VCaP (cell line): ENCODE results near the gene DGCR8.
"Not testable (repeated sequence)": the region's sequence is repeated elsewhere in the genome, so short reads cannot be mapped to it uniquely, and the experiment has no call there.

Experiments used
- H3K27ac ChIP-seq: fragments of 450-650 bp; 2 replicates; pipeline ENCODE4 v1.5.1; 2017
- TF ChIP-seq, protein P1 (sequence below): fragments of 450-650 bp; conservative IDR thresholded peaks from 2 replicates; pipeline ENCODE4 v1.5.1; 2017; ENCODE audit warnings: mild to moderate bottlenecking, moderate library complexity

Gene DGCR8

DNA sequence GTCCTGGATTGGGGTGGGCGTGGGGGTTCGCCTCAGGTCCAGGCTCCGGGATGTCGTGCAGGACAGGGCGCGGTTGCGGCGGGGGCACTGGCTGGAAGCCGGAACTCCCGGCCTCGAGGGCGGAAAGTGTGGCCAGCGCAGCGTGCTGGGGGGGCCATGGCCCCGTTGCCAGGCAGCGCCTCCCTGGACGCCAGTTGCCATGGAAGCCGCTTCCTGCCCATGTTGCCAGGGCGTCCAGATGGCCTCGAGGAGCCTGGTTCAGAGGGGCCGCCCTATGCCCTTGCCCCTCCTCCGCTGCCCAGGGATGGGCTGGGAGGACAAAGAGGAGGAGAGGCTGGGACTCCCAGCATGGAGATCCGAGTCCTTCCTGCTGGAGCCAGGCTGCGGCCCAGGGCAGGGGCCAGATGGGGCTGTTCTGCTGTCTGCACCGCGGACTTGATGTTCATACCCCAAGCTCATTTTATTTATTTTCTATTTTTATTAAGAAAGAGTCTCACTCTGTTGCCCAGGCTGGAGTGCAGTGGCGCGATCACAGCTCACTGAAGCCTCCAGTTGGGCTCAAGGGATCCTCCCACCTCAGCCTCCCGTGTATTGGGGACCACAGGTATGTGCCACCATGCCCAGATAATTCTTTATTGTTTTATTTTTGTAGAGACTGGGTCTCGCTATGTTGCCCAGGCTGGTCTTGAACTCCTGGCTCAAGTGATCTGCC, 75.4 kb downstream of the DGCR8 start:
- peak overlapping the region; percentile 63; the same call in 1 of the 2 replicates for H3K27ac ChIP-seq
- TF ChIP-seq, protein P1, sequence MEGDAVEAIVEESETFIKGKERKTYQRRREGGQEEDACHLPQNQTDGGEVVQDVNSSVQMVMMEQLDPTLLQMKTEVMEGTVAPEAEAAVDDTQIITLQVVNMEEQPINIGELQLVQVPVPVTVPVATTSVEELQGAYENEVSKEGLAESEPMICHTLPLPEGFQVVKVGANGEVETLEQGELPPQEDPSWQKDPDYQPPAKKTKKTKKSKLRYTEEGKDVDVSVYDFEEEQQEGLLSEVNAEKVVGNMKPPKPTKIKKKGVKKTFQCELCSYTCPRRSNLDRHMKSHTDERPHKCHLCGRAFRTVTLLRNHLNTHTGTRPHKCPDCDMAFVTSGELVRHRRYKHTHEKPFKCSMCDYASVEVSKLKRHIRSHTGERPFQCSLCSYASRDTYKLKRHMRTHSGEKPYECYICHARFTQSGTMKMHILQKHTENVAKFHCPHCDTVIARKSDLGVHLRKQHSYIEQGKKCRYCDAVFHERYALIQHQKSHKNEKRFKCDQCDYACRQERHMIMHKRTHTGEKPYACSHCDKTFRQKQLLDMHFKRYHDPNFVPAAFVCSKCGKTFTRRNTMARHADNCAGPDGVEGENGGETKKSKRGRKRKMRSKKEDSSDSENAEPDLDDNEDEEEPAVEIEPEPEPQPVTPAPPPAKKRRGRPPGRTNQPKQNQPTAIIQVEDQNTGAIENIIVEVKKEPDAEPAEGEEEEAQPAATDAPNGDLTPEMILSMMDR, result no peak

DNA sequence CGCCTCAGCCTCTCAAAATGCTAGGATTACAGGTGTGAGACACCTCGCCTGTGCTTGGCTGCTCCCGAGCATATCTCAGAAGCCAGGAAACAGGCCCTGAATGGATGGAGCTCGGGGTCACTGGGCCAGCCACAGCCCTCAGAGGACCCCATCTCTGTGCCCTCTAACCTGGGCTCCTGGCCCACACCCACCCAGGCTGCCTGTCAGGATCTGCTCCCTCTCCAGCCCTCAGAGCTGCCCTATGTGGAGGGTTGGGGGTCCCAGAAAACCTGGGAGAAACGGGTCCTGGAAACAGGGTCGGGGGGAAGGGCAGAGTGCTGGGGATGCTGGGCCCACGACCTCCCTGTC, 76.0 kb downstream of the DGCR8 start:
- TF ChIP-seq, protein P1, result no peak

DNA sequence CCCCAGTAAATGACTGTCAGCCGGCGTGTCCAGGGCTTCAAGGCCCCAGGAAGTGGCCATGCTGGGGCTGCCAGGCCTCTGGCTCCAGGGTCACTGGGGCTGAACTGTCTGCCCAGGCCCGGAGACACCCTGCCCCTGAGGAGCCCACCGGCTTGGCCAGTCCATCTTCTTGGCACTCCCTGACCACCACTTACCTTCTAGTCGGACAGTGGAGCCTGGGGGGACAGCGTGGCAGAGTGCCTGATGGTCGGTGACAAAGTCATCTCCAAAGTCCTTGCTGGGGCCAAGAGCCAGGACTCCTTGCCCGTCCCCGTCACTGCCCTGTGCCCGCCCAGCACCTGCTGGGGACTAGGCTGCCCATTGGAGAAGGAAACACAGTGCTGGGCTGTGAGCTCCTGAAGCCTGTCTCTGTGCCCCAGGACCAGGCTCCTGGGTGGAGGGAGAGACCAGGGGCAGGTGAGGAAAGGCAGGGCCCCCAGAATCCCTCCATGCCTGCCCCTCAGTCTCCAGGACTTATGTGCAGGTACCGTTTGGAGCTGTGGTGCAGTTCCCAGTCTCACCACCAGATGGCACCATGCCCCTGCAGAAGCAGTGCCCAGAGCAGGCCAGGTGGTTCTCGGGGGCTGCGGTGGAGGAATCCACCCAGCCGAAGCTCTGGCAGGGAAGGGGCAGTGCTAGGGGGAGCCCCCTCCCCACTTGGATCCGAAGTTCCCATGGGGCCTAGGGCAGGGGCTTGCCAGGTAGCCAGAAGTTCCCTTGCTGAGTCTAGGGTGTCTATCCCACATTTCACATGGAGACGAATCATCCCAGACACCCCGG, 76.8 kb downstream of the DGCR8 start:
- no peak overlapping the region; the same call in 1 of the 2 replicates for H3K27ac ChIP-seq
- TF ChIP-seq, protein P1, result peak; percentile 96

More for the DNA sequence above, 76.0 kb downstream of the DGCR8 start:
- no peak overlapping the region for H3K27ac ChIP-seq

DNA sequence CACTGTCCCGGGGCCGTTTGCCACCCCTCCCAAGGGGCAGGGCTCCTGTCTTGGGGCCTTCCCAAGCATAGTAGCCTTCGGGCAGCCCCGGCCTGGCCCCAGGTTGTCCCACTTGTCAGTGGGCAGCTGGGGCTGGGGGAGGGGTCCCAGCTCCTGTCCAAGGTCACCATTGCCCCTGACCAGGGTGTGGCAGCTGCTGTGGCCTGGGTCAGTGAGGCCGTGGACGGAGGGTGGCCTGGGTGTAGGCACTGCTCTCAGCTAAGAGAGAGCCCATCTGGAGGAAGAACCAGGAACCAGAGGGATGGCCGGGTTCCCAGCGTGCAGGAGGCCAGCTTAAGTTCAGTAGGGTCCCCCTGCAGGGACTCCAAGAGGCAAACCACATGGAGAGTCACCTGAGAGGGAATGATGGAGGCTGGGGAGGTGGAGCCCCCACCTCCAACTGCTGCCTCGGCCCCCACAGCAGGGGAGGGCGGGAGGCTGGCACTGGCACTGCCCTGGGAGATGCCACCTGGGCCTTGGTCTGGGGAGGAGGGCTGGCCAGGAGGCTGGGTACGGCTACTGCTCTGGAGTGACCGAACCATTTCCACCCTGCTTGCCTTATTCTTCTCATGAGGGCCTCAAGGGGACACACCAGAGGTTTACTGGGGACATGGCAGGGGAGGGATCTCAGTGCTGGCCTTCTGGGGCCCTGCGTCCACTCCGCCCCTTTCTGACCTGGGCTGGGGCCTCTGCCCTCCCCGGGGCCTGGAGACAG, 77.6 kb downstream of the DGCR8 start:
- no peak overlapping the region; the same call in 1 of the 2 replicates for H3K27ac ChIP-seq
- TF ChIP-seq, protein P1, result no peak

DNA sequence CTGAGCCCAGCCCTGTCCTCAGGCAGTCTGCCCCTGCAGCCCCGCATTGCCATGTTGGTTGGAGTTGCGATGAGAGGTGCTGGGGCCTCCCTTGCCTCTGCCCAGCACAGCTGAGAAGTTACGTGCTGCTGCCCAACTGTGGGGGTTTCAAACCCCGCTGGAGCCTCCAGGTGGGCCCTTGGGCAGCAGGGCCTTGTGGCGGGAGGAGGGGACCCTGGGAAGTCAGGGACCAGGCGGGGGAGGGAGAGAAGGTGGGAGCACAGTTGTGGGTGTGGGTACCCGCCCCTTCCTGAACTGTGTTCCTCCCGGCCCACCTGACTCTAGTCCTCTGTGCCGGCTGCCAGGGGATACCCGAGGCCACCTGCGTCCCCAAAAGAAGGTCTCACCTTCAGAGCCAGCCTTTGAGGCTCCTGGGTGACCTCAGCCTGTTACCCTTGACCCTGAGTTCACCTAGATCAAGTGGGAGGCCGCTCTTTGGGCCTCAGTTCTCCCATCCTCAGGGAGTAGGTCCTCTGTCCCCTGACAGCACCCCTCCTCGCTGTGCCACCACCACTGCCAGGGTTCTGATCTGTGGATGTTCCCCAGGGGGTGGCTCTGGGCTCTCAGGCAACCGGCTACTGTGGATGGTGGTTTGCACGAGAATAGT, 78.5 kb downstream of the DGCR8 start:
- no peak overlapping the region for H3K27ac ChIP-seq
- TF ChIP-seq, protein P1, result no peak

DNA sequence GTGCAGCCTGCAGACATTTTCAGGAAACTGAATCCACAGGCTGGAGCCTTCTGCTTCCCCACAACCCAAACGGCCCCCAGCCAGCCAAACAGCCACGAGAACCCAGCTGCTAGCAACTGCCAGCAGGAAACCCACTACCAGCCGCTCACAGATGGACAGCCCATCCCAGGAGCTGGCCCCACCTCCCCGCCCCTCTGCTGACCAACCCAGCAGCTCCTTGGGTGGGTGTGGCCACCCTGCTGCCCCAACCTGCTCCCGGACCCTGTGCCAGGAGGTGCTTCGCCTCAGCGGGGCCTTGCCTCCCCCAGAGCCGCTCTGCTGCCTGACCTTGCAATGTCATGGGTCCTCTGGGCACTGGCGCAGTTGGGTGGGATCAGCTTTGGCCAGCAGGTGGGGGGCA, 79.0 kb downstream of the DGCR8 start:
- TF ChIP-seq, protein P1, result no peak
- no peak overlapping the region for H3K27ac ChIP-seq

DNA sequence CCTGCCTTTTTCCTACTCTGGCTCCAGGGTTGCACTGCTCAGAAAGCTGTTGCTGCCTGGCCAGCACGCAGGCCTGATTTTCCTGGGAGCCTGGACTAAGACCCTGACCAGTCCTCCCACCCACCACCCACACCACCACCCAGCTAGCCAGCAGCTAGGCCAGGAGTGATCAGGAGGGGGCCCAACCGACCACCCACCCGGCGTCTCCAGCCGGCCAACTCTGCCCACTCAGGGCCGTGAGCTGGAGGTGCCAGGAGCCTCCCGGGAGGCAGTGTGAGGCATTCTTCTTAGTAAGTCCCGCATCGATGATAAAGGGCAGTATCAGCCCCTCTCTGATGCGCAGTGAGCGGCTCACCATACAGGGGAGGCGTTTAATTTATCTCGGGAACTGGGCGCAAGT, 79.5 kb downstream of the DGCR8 start:
- H3K27ac ChIP-seq, result not testable (repeated sequence)
